GM19099 (cell line): ENCODE data around the gene CGNL1.

Source experiments
- POLR2A ChIP-seq: IDR thresholded peaks from 3 replicates; pipeline ENCODE4 v1.6.1; 2011; ENCODE audit warnings: low read depth; ENCODE audit not compliant: insufficient read length; ENCODE audit errors: extremely low read depth

Gene CGNL1

DNA sequence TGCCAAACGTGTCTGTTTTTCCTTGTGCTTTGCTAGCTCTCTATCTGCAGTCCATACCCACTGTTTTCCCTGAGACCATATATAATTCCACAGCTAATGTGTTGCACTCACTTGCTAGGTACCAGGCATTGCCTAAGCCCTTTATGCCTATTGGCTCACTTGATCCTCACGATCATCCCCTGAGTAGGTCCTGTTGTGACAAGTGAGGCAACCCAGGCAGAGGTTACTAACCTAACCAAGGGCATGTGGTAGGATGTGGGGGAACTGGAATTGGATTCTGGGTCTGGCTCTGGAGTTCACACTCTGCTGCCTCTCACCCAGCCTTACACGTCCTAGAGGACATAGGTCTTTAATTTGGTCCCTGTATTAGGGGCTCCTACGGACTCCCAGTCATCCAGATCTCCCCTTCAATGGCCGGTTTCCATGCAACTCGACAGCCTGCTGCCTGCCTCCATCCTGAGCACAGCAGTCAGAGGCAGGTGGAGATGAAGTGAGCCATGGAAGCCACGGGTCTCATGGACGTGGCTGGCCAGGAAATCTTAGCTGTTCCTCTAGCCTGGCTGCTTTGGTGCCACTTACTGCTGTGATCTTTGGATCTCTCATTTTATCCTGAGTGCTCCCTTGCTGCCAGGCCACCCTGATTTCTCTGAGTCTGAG is 176.5 kb downstream of the CGNL1 start:
- no peak for TF ChIP-seq POLR2A

DNA sequence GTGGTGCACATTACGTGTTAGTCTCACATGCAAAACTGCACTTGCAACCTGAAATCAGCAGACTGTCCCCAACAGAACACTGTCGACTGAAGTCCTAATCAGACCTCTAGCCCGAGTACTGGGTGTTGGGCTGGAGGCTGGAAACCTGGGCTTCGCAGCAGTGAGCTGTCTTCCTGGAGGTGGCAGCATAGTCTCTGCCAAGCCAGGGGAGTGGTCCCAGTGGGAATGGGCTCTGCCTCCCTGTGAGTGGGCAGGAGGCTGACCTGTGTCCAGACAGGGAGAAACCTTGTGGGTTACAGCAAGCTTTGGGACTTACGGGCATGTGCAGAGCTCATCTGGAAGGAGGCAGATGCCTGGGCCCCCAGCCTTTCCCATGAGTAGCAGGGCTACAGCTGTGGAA is 177.2 kb downstream of the CGNL1 start:
- TF ChIP-seq POLR2A, result no peak

DNA sequence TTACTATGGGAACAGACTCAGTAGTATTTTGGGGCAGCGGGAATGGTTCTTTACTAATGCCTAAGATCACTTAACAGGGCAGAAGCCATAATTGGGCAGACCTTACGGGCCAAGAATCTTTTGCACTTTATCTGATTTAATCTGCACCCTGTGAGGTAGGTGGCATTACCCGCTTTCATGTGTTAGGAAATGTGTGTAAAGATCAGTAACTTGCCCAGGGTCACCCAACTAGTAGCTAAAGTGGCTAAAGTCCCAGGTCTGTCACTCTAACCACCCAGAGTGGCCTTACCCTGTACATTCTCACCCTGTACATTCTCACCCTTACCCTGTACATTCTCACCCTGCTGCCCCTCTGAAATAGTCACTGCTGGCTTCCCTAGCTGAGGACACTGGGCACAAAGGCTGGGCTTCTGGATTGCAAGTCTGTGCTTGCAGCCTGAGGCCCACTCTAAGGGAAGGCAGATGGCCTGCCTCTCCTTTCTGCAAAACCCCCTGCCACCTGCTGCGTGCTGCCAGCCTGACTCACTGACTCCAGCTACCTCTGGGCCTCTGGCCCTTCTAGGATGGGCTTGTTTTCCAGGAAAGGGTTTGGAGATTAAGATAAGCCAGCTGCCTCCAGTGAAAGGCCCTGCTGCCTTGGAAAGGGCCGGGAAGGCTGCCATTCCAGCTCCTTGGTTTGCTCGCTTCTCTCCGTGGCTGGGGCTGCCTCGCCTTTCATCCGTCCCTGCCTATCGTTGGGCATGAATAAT is 177.9 kb downstream of the CGNL1 start:
- TF ChIP-seq POLR2A, result no peak

DNA sequence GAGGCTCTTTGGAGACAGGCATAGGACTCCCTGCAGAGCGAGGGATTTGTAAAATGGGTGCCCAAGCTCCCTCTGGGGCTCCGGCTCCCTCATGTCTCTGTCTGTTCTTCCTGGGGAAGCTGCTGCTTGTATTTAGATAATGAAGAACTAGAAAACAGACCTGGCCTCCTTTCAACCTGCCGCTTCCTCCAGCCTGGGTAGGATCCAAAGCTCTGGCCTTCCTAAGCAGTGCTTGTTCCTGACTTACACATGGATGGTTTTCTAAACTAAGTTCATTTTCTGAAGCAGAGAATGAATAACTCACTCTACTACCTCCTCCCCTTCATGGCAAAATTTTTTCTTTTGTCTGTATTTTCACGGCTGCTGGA is 178.5 kb downstream of the CGNL1 start:
- no peak for TF ChIP-seq POLR2A

DNA sequence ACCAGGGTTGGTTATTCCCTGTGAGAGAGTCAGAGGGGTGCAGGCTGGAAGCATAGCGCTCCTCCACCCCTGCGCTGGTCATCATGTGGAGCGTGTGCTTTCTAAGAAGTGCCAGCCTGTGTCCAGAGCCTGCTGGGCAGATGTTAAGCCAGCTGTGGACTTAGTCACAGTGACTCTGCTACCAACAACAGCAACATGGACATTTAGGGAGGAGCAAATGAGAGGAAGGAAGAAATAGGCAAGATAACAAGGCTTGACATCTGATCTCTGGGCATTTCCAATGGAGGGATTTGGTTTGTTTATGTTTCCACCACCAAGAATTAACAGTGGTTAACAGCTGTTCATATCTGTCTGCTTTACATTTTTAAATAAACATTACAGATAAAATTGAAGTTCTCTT is 179.0 kb downstream of the CGNL1 start:
- no peak for TF ChIP-seq POLR2A

DNA sequence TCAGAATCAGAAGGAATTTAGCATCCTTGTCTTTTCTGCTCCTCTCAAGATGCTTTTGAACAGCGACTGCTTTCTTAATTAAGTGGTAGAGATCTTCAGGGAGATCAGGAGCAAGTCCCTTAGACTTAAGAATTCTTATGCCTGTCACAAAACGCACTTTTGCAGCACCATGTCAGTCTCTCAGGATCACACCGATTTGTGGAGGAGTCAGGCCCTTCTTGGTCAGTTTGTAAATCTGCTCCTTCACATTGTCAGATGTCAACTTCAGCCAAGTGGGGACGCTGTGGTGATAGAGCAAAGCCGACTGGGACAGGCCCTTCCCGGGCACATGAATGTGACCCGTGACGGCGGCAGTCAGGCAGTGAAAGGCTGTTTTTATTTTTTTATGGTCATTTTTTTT is 179.7 kb downstream of the CGNL1 start:
- no peak for TF ChIP-seq POLR2A

DNA sequence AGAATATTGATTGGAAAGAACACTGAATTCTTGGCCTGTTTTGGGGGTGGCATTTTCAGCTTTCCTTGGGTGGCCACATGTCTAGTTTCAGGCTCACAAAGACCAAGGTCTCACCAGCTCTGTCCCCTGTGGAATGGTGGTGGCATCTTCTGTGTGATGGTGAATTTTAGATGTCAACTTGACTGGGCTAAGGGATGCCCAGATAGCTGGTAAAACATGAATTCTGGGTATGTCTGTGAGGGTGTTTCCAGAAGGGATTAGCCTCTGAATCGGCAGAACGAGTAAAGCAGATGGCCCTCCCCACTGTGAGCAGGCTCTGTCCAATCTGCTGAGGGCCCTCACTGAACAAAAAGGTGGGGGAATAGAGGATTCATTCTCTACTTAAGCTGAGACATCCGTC is 181.0 kb downstream of the CGNL1 start:
- no peak for TF ChIP-seq POLR2A

DNA sequence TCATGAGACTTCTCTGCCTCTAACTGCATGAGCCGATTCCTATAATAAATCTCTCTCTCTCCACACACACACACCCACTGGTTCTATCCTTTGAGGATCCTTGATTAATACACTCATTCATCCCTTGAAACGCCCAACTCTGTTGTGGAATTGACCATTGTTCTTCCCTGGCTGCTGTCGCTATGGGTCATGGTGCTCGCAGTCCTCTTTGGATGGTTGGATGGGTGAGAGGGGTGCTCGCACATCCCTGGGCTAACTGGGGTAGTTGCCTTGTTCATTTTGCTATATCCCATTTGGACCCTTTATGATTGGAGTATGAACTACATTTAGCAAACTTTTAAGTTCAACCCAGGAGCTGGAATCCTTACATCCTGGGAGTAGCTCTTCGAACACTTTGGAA is 181.5 kb downstream of the CGNL1 start:
- TF ChIP-seq POLR2A, result no peak

DNA sequence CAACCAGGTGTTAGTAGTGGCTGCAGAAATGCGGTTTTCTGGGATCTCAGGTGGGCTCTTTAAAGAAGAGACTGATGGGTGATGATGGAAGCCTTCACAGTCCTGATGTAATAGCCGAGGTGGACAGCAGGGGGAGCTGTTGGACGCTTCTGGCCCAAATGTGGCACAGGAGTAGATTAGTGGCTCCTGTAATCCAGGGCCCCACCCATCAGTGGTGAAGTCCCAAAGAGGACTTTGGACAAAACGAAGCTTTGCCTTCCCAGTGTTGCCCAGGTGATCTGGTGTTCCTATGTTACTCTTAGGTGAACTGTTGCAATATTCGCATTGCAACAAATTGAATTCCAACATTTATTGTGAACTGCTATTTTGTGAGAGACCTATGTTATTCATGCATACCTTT is 183.6 kb downstream of the CGNL1 start:
- no peak for TF ChIP-seq POLR2A

DNA sequence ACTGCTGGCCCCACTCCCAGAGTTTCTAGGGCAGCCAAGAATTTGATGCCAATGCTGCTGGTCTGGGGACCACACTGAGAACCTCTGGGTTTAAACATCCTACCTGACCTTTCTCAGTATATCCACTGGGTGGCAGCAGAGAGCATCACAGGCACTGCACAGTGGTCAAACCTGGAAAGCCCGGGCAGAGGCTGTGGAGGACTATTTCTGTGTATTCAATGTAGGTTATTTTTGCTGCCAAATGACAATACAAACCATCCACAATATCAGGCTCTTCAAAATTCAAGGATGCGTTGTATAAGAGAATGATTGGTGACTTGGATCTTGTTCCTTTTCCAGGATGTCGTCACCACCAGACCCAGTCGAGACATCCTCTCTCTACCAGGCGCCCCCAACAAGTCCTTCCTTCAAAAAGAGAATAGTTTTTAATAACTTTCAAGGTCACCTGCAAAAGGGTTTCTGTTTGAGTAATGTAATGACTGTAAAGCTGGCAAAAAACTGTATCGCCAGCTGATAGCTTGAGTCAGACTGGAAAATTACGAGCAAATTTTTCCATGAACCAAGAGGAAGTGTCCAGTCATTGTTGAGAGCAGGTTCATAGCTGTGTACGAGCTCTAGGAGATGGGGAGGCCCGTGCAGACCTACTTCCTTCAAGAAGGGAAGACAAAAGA is 184.9 kb downstream of the CGNL1 start:
- TF ChIP-seq POLR2A, result no peak

DNA sequence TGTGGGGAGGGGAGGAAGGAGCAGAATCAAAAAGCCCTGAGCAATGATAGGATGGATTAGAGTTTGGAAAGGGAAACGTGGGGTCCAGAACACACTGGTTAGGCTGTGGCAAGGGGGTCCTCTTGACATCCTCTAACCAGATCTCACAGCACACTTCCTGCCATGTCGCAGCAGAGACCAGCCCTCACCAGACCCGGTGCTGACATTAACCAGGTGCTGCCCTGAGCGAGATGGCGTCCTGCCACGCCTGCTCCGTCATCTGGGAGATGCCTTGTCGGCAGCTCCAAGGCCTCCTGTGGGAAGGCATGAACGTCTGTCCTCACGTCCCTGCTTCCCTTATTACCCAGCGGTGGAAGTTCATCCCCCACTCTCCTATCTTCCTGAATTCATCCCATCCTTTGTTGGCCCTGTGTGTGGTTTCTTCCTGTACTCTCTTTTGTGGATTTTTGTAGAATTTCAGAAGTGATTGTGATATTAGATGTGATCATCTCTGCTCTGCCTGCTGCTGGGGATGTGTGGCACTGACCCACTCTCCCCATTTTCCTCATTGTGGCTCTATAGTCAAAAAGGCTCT is 186.0 kb downstream of the CGNL1 start:
- TF ChIP-seq POLR2A, result no peak

DNA sequence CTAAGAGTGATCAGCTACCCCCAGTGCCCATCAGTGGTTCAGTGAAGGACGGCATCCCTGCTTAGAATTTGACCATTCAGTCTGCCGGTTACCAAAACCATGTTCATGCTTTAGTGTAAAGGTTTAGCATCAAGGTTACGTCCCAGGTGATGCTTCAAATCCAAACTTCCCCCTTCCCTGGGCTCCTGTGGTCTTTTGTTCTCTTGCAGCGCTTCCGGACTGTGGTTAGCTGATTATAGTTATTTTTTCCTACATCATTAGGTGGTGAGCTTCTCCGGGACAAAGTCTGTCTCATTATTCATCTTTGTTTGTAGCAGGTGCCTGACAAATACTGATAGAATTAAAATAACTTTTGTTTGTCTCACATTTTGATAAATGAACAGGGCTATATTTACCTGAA is 187.1 kb downstream of the CGNL1 start:
- no peak for TF ChIP-seq POLR2A

DNA sequence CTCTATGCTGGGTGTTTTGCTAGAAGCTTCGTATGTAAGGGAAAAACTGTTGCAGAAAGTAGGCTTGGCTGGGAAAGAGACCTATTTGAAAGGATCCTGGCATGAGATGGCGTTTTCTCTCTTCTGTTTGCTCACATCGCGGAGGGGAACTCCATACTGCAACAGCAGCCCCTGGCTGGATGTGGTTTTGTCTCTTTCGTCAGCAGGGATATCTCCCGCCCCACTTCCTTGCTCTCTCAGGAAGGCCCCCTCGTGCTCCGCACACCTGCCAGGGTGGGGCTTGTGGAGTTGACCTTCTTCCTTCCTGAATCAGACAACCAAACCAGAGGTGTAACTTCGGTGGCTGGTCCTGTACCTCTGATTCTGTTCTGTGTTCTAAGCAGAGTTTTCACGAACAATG is 189.0 kb downstream of the CGNL1 start:
- TF ChIP-seq POLR2A, result no peak

DNA sequence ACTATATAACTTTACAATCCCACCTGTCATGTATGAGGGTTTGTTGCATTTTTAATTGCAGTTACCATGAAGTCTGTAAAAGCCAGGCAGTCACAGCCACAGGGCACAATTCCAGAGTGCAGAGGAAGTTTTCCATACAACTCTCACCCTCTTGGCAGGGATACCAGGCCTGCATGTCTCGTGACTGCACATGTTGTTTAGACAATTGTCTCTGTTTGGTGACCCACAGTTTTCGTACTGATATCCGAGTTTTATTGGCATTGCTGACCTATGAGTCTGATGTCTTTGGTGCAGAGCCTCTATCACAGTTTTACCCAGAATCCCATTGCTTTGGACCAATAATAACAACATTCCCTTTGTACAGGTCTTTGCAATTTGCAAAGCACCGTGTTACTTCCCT is 190.5 kb downstream of the CGNL1 start:
- no peak for TF ChIP-seq POLR2A

DNA sequence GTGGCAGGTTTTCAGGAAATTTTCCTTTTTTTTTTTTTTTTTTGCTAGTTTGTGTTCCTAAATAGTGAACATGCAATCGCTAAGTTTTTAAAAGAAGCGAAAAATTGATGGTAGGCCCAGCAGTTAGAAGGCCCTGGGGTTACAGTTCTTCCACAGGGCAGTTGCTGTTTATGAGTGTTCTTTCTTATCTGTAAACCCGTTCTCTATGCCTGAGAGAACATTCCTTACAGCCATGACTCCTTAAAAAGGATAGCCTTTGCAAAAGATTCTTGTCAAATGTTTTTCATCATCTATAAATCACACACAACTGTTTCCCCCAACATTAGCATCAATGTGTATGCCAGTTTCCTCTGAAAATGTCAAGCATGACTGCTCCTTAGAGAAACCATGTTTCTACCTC is 191.6 kb downstream of the CGNL1 start:
- TF ChIP-seq POLR2A, result no peak

DNA sequence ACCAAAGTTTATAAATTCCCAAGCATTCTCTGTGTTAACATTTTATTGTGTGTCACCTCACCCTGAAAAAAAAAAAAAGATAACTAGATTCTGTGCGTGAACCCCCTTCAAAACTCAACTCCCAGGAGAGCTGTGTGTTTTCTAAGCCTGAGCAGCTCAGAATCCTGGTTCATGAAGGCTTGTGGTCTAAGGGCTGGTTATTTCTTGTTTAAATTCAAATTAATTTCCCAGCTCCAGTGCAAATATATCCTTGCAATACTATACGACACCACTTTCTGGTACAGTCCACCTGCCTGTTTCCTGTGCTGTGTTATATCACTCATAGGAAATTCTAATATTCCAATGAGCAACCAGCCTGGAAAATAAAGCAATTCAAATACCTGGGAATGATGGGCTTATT is 192.0 kb downstream of the CGNL1 start:
- no peak for TF ChIP-seq POLR2A
